BJ (cell line): ENCODE results near the gene FBXO31. TPM values are rescaled to one million over a fixed set of nuclear protein-coding genes. Genes with fewer than 3 reads are reported as not detected.

Experiments
- CTCF ChIA-PET: fragments of 350-600 bp; formaldehyde crosslinking; extraction: SDS; loops from one replicate; lab custom pipeline; 2021; ENCODE audit warnings: antibody characterized with exemption, inconsistent platforms; lab: Yijun Ruan, JAX
- POLR2A ChIA-PET: fragments of 300-600 bp; sonication (Branson Sonifier 250); formaldehyde crosslinking; extraction: SDS; loops from one replicate; lab custom pipeline; 2021; ENCODE audit warnings: antibody characterized with exemption; lab: Charles Lee
- DNase-seq: peaks from one replicate; pipeline ENCODE4 v3.0.0-alpha.2; 2011; ENCODE audit warnings: low read depth
- H3K27me3 ChIP-seq: 2 replicates; pipeline ENCODE4 v1.6.0; 2011; ENCODE audit warnings: low read length; ENCODE audit not compliant: control insufficient read depth, insufficient read depth
- H3K36me3 ChIP-seq: 2 replicates; pipeline ENCODE4 v1.5.1; 2011; ENCODE audit warnings: low read length; ENCODE audit not compliant: control insufficient read depth, insufficient read depth
- H3K4me3 ChIP-seq: 2 replicates; pipeline ENCODE4 v1.5.1; 2011; ENCODE audit warnings: low read depth, mild to moderate bottlenecking, control low read depth, low read length
- polyA plus RNA-seq: library from polyadenylated mRNA; depleted of rRNA; stranded (reverse); fragments of >200 nt; gene quantifications from 2 replicates; pipeline ENCODE4 v1.2.3, GENCODE V29; 2011
- TF ChIP-seq, protein P1 (sequence below): IDR thresholded peaks from 2 replicates; pipeline ENCODE4 v1.5.1; 2011; ENCODE audit warnings: low read depth, mild to moderate bottlenecking, control low read depth, inconsistent platforms, low read length, moderate library complexity; ENCODE audit not compliant: insufficient read depth

The FBXO31 gene
- polyA plus RNA-seq, 1 experiment = 24.8 TPM

DNA sequence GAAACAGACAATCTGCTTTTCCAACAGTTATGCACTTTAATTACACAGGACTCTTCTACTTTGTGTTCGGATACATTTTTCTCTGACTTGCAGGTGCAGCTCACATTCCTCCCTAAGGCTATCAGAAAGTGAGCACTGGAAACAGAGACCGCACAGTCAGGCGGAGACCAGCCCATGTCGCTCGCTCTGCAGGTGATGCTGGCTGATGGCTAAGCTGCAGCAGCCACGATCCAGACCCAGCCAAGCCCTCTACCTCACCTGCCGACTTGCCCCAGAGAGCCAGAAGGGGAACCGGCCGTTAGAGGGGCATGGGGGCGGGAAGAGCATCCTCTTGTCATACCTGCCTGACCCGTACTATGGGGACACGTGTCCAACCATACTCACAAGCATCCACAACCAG lies 42.4 kb upstream of the FBXO31 start:
- DNase-seq = no peak
- ChIA-PET CTCF (interaction anchor here (1.0 kb wide), 1 partner anchor 210 kb away, joined by 4 read pairs; no protein-coding TSS in a partner anchor), POLR2A (no interaction called here)
- Histone ChIP-seq H3K27me3 (no peaks in the 10 kb centered on the region), H3K36me3 (peaks cover 7% of the 10 kb centered on the region), H3K4me3 (no peak overlapping the region)
- TF ChIP-seq, protein P1, sequence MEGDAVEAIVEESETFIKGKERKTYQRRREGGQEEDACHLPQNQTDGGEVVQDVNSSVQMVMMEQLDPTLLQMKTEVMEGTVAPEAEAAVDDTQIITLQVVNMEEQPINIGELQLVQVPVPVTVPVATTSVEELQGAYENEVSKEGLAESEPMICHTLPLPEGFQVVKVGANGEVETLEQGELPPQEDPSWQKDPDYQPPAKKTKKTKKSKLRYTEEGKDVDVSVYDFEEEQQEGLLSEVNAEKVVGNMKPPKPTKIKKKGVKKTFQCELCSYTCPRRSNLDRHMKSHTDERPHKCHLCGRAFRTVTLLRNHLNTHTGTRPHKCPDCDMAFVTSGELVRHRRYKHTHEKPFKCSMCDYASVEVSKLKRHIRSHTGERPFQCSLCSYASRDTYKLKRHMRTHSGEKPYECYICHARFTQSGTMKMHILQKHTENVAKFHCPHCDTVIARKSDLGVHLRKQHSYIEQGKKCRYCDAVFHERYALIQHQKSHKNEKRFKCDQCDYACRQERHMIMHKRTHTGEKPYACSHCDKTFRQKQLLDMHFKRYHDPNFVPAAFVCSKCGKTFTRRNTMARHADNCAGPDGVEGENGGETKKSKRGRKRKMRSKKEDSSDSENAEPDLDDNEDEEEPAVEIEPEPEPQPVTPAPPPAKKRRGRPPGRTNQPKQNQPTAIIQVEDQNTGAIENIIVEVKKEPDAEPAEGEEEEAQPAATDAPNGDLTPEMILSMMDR = no peak

DNA sequence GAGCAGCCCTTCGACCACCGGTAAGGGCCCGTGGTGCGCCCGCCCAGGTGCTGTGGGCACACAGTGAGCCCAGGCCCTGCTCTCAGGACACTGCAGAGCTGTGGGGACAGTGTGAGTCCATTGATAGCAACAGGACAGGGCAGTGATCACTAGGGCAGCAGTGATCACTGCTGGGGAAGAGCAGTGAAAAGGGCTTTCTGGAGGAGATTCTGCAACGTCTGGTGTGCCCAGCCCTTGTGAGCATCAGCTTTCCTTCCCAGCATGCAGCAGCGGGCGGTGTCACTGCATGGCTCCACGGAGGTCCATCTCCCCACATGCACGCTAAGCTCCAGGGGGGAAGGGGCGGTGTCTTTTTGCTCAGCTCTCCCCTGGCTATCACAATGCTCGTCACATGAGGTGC lies 40.7 kb upstream of the FBXO31 start:
- no peak for DNase-seq
- ChIA-PET CTCF (interaction anchor here (1.1 to 1.8 kb wide), 3 partner anchors 11 to 212 kb away, joined by 3 to 5 read pairs (median 3); no protein-coding TSS in a partner anchor), POLR2A (no interaction called here)
- H3K36me3 ChIP-seq = peaks cover 7% of the 10 kb centered on the region
- no peak overlapping the region for H3K4me3 ChIP-seq
- TF ChIP-seq, protein P1 = no peak
- no peaks in the 10 kb centered on the region for H3K27me3 ChIP-seq

DNA sequence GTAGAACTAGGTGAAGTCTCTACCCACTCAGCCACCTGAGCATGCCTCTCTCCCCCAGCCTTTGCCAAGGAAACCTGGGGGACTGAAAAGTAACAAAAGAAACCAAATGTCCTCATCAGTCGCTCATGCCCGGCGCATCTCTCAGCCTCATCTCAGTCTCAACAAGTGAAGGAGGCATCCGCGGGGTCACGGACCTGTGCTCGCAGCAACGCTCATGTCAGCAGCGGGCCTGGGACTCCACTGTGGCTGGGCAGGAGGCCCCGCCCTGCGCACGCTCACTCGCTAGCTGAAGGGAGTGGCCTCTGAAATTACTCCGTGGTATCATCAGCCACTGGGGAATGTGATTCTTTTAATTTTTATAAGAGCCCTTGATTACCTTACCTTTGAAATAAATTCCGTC lies 39.9 kb upstream of the FBXO31 start:
- Histone ChIP-seq H3K4me3 (no peak overlapping the region), H3K36me3 (peaks cover 7% of the 10 kb centered on the region), H3K27me3 (no peaks in the 10 kb centered on the region)
- DNase-seq = no peak
- TF ChIP-seq, protein P1 = no peak
- POLR2A ChIA-PET = no interaction called here
- CTCF ChIA-PET = interaction anchor here (0.6 to 1.8 kb wide), 5 partner anchors 12 to 213 kb away, joined by 3 to 6 read pairs (median 3); no protein-coding TSS in a partner anchor

DNA sequence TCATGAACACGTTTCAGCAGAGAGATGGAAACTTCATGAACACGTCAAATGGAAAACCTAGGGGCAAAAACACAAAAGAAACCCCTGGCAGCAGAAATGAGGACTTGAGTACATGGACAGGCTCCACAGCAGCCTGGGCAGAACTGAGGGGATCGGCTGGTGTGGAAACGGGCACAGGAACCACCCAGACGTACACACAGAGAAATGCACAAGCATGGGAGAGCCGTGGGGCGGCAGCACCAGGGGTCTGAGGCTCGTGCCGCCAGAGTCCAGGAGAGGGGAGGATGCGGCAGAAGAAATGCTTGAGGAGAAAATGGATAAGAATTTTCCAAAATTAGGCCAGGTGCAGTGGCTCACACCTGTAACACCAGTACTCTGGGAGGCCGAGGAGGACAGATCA lies 38.5 kb upstream of the FBXO31 start:
- ChIA-PET POLR2A (no interaction called here), CTCF (interaction anchor here (1.4 to 4.3 kb wide), 2 partner anchors 15 to 214 kb away, joined by 6 to 12 read pairs; no protein-coding TSS in a partner anchor)
- Histone ChIP-seq H3K36me3 (peaks cover 7% of the 10 kb centered on the region), H3K4me3 (no peak overlapping the region), H3K27me3 (no peaks in the 10 kb centered on the region)
- DNase-seq = no peak
- TF ChIP-seq, protein P1 = no peak

DNA sequence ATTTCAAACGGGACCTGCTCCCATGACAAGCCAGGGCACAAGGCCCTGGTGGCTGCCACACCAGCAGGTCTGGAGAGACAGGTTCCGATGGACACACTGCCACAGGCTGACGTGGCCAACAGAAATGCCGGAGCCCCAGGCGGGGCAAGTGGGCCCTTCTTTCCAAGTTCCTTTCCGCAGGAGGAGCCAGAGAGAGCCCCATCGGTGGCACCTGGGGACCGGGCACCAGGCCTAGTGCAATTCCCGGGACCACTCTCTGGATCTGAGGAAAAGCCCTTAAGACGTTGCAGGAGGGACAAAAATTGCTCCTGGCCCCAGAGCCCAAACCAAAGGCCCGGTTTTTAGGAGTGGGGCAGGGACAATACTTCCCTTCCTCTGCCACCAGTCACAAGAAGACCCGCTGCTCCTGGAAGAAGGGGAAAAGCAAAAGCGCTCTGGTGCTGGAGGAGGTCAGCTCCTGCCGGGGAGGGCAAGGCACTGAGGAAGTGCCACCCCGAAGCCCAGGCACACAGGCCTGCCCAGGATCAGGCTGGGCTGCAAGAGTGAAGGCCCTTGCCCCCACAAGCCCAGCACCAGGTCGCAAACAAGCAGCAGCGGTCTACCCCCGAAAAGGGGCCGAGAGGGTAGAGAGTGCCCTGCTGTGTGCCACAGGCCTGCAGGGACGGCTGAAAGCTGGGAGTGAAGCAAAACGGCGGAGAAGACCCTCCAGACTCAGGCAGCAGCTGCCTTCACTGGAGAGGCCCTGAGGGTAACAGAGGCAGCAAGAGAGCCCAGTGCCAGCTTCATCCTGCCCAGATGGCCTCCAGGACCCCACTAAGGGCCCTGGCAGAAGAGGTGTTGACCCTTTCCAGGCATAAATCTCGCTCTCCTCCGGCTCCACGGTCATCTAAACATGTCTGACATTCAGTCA lies 37.7 kb upstream of the FBXO31 start:
- peaks cover 8% of the 10 kb centered on the region for H3K36me3 ChIP-seq
- POLR2A ChIA-PET = no interaction called here
- no peak overlapping the region for H3K4me3 ChIP-seq
- CTCF ChIA-PET = interaction anchor here (0.8 to 4.3 kb wide), 4 partner anchors 8 to 215 kb away, joined by 3 to 12 read pairs (median 4); no protein-coding TSS in a partner anchor
- DNase-seq = no peak
- TF ChIP-seq, protein P1 = no peak
- no peaks in the 10 kb centered on the region for H3K27me3 ChIP-seq
